Hematopoietic multipotent progenitor cell treated with erythropoietin and hydrocortisone succinate and interleukin-3 and kit ligand, for 6 days (in vitro differentiated cells): ENCODE results near the gene IFITM2.
"Not testable (repeated sequence)": the region's sequence is repeated elsewhere in the genome, so short reads cannot be mapped to it uniquely, and the experiment has no call there.

Experiments
- DNase-seq: peaks from one replicate; pipeline ENCODE4 v3.0.0-alpha.2; 2015

Gene IFITM2

GRCh38 chr11:293852-294661 is 13.6 kb upstream of the IFITM2 start:
- no peak for DNase-seq

- DNase-seq: no peak
Observed at GRCh38 chr11:294780-295179, 12.8 kb upstream of the IFITM2 start.

- no peak for DNase-seq
Observed at GRCh38 chr11:295351-296170, 12.1 kb upstream of the IFITM2 start.

- DNase-seq: no peak
Observed at GRCh38 chr11:296171-297050, 11.2 kb upstream of the IFITM2 start.

GRCh38 chr11:297051-297585 is 10.5 kb upstream of the IFITM2 start:
- DNase-seq: no peak

GRCh38 chr11:297586-298405 is 9.8 kb upstream of the IFITM2 start:
- DNase-seq: peak; percentile 44

- no peak for DNase-seq
Observed at GRCh38 chr11:298406-299065, 9.1 kb upstream of the IFITM2 start.

GRCh38 chr11:299081-299891 is 8.3 kb upstream of the IFITM2 start, which contains the start of gene IFITM5:
Gene IFITM5, minus strand, starts transcription at chr11:299526. Its CDS starts 36 bp downstream, at chr11:299490.
- no peak for DNase-seq

GRCh38 chr11:299951-300735 is 7.5 kb upstream of the IFITM2 start:
- DNase-seq: peak; percentile 57

GRCh38 chr11:303363-303762 is 4.3 kb upstream of the IFITM2 start:
- no peak for DNase-seq

GRCh38 chr11:304061-304506 is 3.5 kb upstream of the IFITM2 start:
- DNase-seq: no peak

- peak; percentile 89 for DNase-seq
Observed at GRCh38 chr11:304915-305843, 2.4 kb upstream of the IFITM2 start.

- DNase-seq: no peak
Observed at GRCh38 chr11:305844-306211, 1.8 kb upstream of the IFITM2 start.

- no peak for DNase-seq
Observed at GRCh38 chr11:306645-307371, 808 bp upstream of the IFITM2 start.

GRCh38 chr11:308740-309665 is 1.4 kb downstream of the IFITM2 start:
- DNase-seq: peak; percentile 30

GRCh38 chr11:309979-310572 is 2.5 kb downstream of the IFITM2 start:
- DNase-seq: not testable (repeated sequence)
